ENCODE measurements around the gene YAF2. TPM values are rescaled to one million over a fixed set of nuclear protein-coding genes. Genes with fewer than 3 reads are reported as not detected.

The YAF2 gene
- total and polyA plus RNA-seq, 2 donors (not counting 1 experiment from before 2014, with no cell fraction given) = 11.6 to 41.9 TPM

GRCh38 chr12:42284157-42284556 lies 46.1 kb upstream of the YAF2 start:
- intact Hi-C loops (cut with micrococcal nuclease) = no loop called here
- Mint-ChIP-seq H3K9me3 (ENCODE audit: insufficient read depth) (no peaks in the 10 kb centered on the region), H3K27me3 (peaks cover 17% of the 10 kb centered on the region), H3K4me3 (no peak overlapping the region), H3K4me1 (peaks cover 8% of the 10 kb centered on the region), H3K27ac (no peak overlapping the region)
- no peak for TF ChIP-seq CTCF (IDR thresholded peaks at IDR 0.05)
- TF ChIP-seq EZH2 (IDR thresholded peaks at IDR 0.05; ENCODE audit: borderline replicate concordance, insufficient read depth, low read depth, low read length, poor library complexity, severe bottlenecking) = no peak
- no peak overlapping the region for H3K27ac ChIP-seq (ENCODE audit: low read length in 2 of 2)
- ChIA-PET CTCF (no interaction called here), POLR2A (no interaction called here)
- no peak overlapping the region for H3K9ac ChIP-seq (ENCODE audit: low read length)
- peak; percentile 19 for DNase-seq
- WGBS (ENCODE audit: insufficient coverage) = no CpG with 5 or more reads among the region's 1 CpG
- peak; percentile 17 for ATAC-seq (ENCODE audit: low read depth)
- no peaks in the 10 kb centered on the region for H4K20me1 ChIP-seq (ENCODE audit: control insufficient read depth, insufficient read depth, low read length, poor library complexity, severe bottlenecking)
- H2AFZ ChIP-seq (ENCODE audit: insufficient read depth, low read depth, low read length, poor library complexity, severe bottlenecking) = no peak overlapping the region
- no peaks in the 10 kb centered on the region for H3K79me2 ChIP-seq (ENCODE audit: control insufficient read depth, insufficient read depth, low read length)
- H3K9me3 ChIP-seq (ENCODE audit: control extremely low read depth in 1 of 3, control insufficient read depth in 2 of 3, insufficient read depth in 1 of 3, low read length in 2 of 3) = no peaks in the 10 kb centered on the region
- peaks cover 6 to 8% of the 10 kb centered on the region in 2 donors for H3K4me1 ChIP-seq (ENCODE audit: control insufficient read depth in 2 of 2, insufficient read depth in 2 of 2, low read length in 2 of 2)
- H3K4me3 ChIP-seq (ENCODE audit: control extremely low read depth in 1 of 5, extremely low read depth in 1 of 5, insufficient read depth in 1 of 5, low read depth in 2 of 5, low read length in 4 of 5) = no peak overlapping the region
- H3K27me3 ChIP-seq (replicated peaks in 1 of 4; ENCODE audit: control extremely low read depth in 1 of 4, control insufficient read depth in 3 of 4, insufficient read depth in 4 of 4, low read length in 3 of 4) = peaks cover 0 to 2% (median 0%) of the 10 kb centered on the region in 4 experiments
- H3K36me3 ChIP-seq (replicated peaks in 1 of 2; ENCODE audit: control extremely low read depth in 1 of 2, control insufficient read depth in 1 of 2, extremely low read depth in 1 of 2, insufficient read depth in 2 of 2, low read length in 1 of 2) = no peaks in the 10 kb centered on the region
- H3K4me2 ChIP-seq (replicated peaks; ENCODE audit: low read depth, low read length, poor library complexity, severe bottlenecking) = no peak overlapping the region

- Histone ChIP-seq H3K79me2 (ENCODE audit: control insufficient read depth, insufficient read depth, low read length) (no peaks in the 10 kb centered on the region), H3K4me3 (ENCODE audit: control extremely low read depth in 1 of 5, extremely low read depth in 1 of 5, insufficient read depth in 1 of 5, low read depth in 2 of 5, low read length in 4 of 5) (no peak overlapping the region), H4K20me1 (ENCODE audit: control insufficient read depth, insufficient read depth, low read length, poor library complexity, severe bottlenecking) (no peaks in the 10 kb centered on the region), H3K9ac (ENCODE audit: low read length) (no peak overlapping the region), H3K27ac (ENCODE audit: low read length in 2 of 2) (no peak overlapping the region), H3K4me1 (ENCODE audit: control insufficient read depth in 2 of 2, insufficient read depth in 2 of 2, low read length in 2 of 2) (peaks cover 6 to 8% of the 10 kb centered on the region in 2 donors), H3K9me3 (ENCODE audit: control extremely low read depth in 1 of 3, control insufficient read depth in 2 of 3, insufficient read depth in 1 of 3, low read length in 2 of 3) (no peaks in the 10 kb centered on the region), H3K36me3 (replicated peaks in 1 of 2; ENCODE audit: control extremely low read depth in 1 of 2, control insufficient read depth in 1 of 2, extremely low read depth in 1 of 2, insufficient read depth in 2 of 2, low read length in 1 of 2) (no peaks in the 10 kb centered on the region), H2AFZ (ENCODE audit: insufficient read depth, low read depth, low read length, poor library complexity, severe bottlenecking) (no peak overlapping the region), H3K4me2 (replicated peaks; ENCODE audit: low read depth, low read length, poor library complexity, severe bottlenecking) (no peak overlapping the region), H3K27me3 (replicated peaks in 1 of 4; ENCODE audit: control extremely low read depth in 1 of 4, control insufficient read depth in 3 of 4, insufficient read depth in 4 of 4, low read length in 3 of 4) (peaks cover 0 to 2% (median 0%) of the 10 kb centered on the region in 4 experiments)
- intact Hi-C loops (cut with micrococcal nuclease) = no loop called here
- POLR2A ChIA-PET = no interaction called here
- DNase-seq = peak; percentile 11
- Mint-ChIP-seq H3K27ac (no peak overlapping the region), H3K4me3 (no peak overlapping the region), H3K27me3 (peaks cover 17% of the 10 kb centered on the region), H3K4me1 (peaks cover 8% of the 10 kb centered on the region), H3K9me3 (ENCODE audit: insufficient read depth) (no peaks in the 10 kb centered on the region)
- no peak for ATAC-seq (ENCODE audit: low read depth)
- CTCF ChIA-PET = no interaction called here
- TF ChIP-seq CTCF (IDR thresholded peaks at IDR 0.05) = no peak
Observed at GRCh38 chr12:42283739-42284138, 45.7 kb upstream of the YAF2 start.
